ENCODE results near the gene MRPL18.
A peak's percentile ranks its signal among the peaks of the same experiment; 100 is the strongest.
"Not testable (repeated sequence)": the region's sequence is repeated elsewhere in the genome, so short reads cannot be mapped to it uniquely, and the experiment has no call there.

The MRPL18 gene

DNA sequence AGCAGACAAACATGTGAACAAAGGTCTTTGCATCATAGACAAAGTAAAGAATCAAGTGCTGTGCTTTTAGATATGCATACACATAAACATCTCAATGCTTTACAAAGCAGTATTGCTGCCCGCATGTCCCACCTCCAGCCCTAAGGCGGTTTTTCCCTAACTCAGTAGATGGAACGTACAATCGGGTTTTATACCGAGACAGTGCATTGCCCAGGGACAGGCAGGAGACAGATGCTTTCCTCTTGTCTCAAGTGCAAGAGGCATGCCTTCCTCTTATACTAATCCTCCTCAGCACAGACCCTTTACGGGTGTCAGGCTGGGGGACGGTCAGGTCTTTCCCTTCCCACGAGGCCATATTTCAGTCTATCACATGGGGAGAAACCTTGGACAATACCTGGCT lies 4.7 kb downstream of the MRPL18 start:
- H3K9me3 Mint-ChIP-seq, ATAC-seq, H3K27me3 Mint-ChIP-seq, H3K4me3 Mint-ChIP-seq, H3K27ac Mint-ChIP-seq: not testable (repeated sequence)
- H3K4me1 Mint-ChIP-seq, result peaks cover 42% of the 10 kb centered on the region
- peaks cover 54% of the 10 kb centered on the region for H3K36me3 Mint-ChIP-seq

DNA sequence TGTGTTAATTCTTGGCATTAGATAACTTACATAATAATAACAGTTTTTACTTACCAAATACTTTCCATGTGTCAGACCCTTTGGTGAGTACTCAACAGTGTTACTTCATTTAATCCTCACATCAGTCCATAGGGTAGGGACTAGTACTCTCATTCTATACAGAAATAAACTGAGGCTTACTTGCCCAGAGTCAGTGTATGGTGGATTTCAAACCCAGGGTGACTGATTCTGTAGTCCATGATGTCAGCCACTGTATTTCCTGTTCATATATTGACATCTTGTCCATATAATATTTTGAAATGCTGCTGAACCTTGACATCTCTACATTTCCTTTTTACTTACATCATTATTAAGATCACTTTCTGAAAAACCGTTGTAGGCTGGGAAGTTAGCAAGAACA lies 7.3 kb downstream of the MRPL18 start:
- Mint-ChIP-seq H3K27ac (no peak overlapping the region), H3K4me1 (peaks cover 25% of the 10 kb centered on the region)

DNA sequence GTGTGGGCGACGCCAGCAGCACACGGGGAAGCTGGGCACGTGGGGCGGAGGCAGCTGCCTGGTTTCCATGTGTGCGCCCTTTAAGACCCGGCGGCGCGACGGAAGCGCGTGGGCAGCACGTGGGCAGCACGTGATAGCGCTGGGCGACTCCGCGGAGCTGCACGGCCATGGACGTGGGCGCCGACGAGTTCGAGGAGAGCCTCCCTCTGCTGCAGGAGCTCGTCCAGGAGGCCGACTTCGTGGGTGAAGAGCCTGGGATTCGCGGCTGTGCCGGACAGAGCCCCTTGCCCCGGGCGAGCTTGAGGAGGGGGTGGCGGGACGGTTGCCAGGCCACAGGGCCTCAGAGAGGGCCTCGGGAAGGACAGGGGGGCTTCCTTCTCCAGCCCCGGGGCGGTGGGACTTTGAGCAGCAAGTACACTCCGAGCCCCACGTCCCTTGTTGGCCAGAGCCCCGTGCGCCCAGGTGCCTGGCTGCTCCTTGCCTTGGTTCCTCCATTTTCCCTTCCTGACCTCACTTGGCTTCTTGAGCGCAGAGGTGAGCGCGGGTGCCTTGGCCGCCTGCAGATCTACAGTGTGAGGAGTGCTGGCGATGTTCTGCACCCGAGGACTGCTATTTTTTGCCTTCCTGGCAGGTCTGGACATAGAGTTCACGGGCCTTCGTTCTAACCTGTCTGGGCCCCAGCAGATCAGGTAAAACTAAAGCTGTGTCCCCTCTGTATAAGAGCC lies 10.0 kb downstream of the MRPL18 start, which contains the start of gene PNLDC1:
Gene PNLDC1, plus strand, starts transcription at position 136 of the 725 bp plus-strand sequence. Its CDS starts 32 bp downstream, at position 168.
- no peak for ATAC-seq
- H3K4me3 Mint-ChIP-seq, result no peak within 1 kb of the TSS
- H3K36me3 Mint-ChIP-seq, result peaks cover 39% of the 10 kb centered on the region
- no peaks in the 10 kb centered on the region for H3K27me3 Mint-ChIP-seq
- H3K9me3 Mint-ChIP-seq, result no peaks in the 10 kb centered on the region
- peaks cover 15% of the 10 kb centered on the region for H3K4me1 Mint-ChIP-seq
- H3K27ac Mint-ChIP-seq, result no peak within 1 kb of the TSS

More for the DNA sequence above, 7.3 kb downstream of the MRPL18 start:
- no peak for ATAC-seq
- no peaks in the 10 kb centered on the region for H3K9me3 Mint-ChIP-seq
- H3K4me3 Mint-ChIP-seq, result no peak overlapping the region
- peaks cover 48% of the 10 kb centered on the region for H3K36me3 Mint-ChIP-seq
- H3K27me3 Mint-ChIP-seq, result no peaks in the 10 kb centered on the region

GRCh38 chr6:159801935-159802334 lies 11.7 kb downstream of the MRPL18 start:
- H3K27ac Mint-ChIP-seq, result no peak overlapping the region
- H3K4me3 Mint-ChIP-seq, result no peak overlapping the region
- H3K36me3 Mint-ChIP-seq, result peaks cover 29% of the 10 kb centered on the region
- H3K9me3 Mint-ChIP-seq, result no peaks in the 10 kb centered on the region
- ATAC-seq, result no peak
- H3K27me3 Mint-ChIP-seq, result no peaks in the 10 kb centered on the region
- H3K4me1 Mint-ChIP-seq, result peaks cover 7% of the 10 kb centered on the region

- Mint-ChIP-seq H3K27ac (no peak overlapping the region), H3K4me3 (no peak overlapping the region), H3K36me3 (peaks cover 13% of the 10 kb centered on the region), H3K9me3 (no peaks in the 10 kb centered on the region), H3K4me1 (no peaks in the 10 kb centered on the region), H3K27me3 (no peaks in the 10 kb centered on the region)
- no peak for ATAC-seq
These were observed 14.2 kb downstream of the MRPL18 start for GRCh38 chr6:159804504-159804903.

- Mint-ChIP-seq H3K4me1 (no peaks in the 10 kb centered on the region), H3K27ac (no peak overlapping the region), H3K4me3 (no peak overlapping the region), H3K9me3 (no peaks in the 10 kb centered on the region), H3K36me3 (peaks cover 2% of the 10 kb centered on the region), H3K27me3 (no peaks in the 10 kb centered on the region)
- no peak for ATAC-seq
These were observed 15.3 kb downstream of the MRPL18 start for GRCh38 chr6:159805440-159806020.

- Mint-ChIP-seq H3K4me3 (no peak overlapping the region), H3K4me1 (peaks cover 4% of the 10 kb centered on the region), H3K9me3 (no peaks in the 10 kb centered on the region), H3K27ac (no peak overlapping the region), H3K27me3 (no peaks in the 10 kb centered on the region), H3K36me3 (no peaks in the 10 kb centered on the region)
- no peak for ATAC-seq
These were observed 15.8 kb downstream of the MRPL18 start for GRCh38 chr6:159806021-159806458.

DNA sequence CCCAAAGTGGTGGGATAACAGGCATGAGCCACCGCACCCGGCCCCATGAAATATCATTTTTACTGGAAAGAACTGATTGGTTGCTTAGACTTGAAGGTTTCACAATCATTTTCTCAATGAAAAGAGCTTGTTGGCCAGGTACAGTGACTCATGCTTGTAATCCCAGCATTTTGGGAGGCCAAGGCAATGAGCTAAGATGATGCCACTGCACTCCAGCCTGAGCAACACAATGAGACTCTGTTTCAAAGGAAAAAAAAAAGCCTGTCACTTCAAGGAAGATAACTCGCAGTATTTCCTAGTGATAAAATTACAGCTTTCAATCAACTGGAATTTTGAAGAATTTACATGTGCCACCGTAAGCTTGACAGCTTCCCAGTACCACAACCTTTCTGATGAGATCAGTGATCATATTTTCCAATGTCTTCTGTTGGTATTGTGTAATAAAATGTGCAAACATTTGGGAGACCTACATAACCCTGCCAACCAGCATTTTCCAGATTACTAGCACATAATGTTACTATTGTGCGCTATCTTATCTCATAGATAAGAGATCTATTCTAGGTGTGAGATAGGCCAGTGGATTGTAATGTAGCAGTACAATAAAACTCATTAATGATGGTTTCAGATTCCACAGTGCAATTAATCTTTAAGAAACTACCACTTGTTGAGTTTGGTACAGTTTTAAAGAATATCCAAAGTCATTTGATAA lies 17.0 kb downstream of the MRPL18 start:
- no peak overlapping the region for H3K27ac Mint-ChIP-seq
- no peak overlapping the region for H3K4me3 Mint-ChIP-seq
- H3K9me3 Mint-ChIP-seq, result no peaks in the 10 kb centered on the region
- H3K36me3 Mint-ChIP-seq, result no peaks in the 10 kb centered on the region
- H3K4me1 Mint-ChIP-seq, result peaks cover 11% of the 10 kb centered on the region
- no peaks in the 10 kb centered on the region for H3K27me3 Mint-ChIP-seq
- ATAC-seq, result no peak

DNA sequence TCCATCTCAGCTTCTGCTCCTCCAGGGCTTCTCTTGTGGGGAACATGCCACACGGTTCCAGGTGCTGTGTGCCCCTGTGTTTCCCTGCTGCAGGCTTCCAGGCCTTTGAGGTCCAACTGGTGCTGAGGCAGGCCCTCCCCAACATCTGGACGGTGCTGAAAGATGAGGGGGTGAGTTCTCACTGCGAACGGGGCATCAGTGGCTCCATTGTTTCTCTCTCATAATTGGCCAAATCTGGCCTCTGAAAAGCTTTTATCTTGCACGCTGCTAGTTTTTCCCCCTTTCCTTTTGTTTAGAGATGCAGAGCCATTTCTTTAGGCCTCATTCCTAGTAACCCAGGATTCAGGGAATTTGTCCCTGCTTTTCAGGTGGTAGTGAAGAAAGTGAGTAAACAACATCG lies 18.4 kb downstream of the MRPL18 start:
- Mint-ChIP-seq H3K4me1 (peaks cover 13% of the 10 kb centered on the region), H3K27me3 (no peaks in the 10 kb centered on the region), H3K27ac (no peak overlapping the region), H3K9me3 (no peaks in the 10 kb centered on the region), H3K36me3 (peaks cover under 1% of the 10 kb centered on the region), H3K4me3 (no peak overlapping the region)
- no peak for ATAC-seq

GRCh38 chr6:159809149-159809548 lies 18.9 kb downstream of the MRPL18 start:
- Mint-ChIP-seq H3K27me3 (no peaks in the 10 kb centered on the region), H3K4me1 (peaks cover 13% of the 10 kb centered on the region), H3K4me3 (no peak overlapping the region), H3K27ac (no peak overlapping the region), H3K36me3 (peaks cover 6% of the 10 kb centered on the region), H3K9me3 (no peaks in the 10 kb centered on the region)
- no peak for ATAC-seq

GRCh38 chr6:159813781-159814180 lies 23.5 kb downstream of the MRPL18 start:
- H3K27me3 Mint-ChIP-seq, result no peaks in the 10 kb centered on the region
- no peak overlapping the region for H3K4me3 Mint-ChIP-seq
- no peak overlapping the region for H3K27ac Mint-ChIP-seq
- peaks cover 9% of the 10 kb centered on the region for H3K36me3 Mint-ChIP-seq
- no peaks in the 10 kb centered on the region for H3K9me3 Mint-ChIP-seq
- ATAC-seq, result no peak
- H3K4me1 Mint-ChIP-seq, result peaks cover 13% of the 10 kb centered on the region

DNA sequence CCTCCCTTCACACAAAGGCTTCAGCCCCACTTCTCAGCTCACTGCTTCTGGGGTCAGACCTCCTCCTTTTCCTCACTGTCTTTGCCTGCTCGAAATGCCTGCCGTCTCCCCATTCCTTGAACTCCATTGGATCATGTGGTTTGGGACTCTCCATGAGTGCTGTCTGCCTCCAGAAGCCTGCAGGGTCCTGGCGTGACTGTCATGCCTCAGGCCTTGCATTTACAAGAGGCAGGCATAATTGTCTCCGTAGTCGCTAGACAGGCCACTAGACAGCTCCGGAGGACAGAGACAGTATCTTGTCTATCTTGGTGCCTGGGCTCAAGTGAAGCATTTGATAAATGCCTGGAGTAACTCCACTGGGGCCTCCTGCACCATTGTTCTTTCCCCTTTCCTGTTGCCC lies 25.1 kb downstream of the MRPL18 start:
- Mint-ChIP-seq H3K27ac (no peak overlapping the region), H3K4me3 (no peak overlapping the region), H3K9me3 (no peaks in the 10 kb centered on the region), H3K4me1 (peaks cover 24% of the 10 kb centered on the region), H3K36me3 (peaks cover 17% of the 10 kb centered on the region), H3K27me3 (peaks cover 9% of the 10 kb centered on the region)
- ATAC-seq, result no peak

DNA sequence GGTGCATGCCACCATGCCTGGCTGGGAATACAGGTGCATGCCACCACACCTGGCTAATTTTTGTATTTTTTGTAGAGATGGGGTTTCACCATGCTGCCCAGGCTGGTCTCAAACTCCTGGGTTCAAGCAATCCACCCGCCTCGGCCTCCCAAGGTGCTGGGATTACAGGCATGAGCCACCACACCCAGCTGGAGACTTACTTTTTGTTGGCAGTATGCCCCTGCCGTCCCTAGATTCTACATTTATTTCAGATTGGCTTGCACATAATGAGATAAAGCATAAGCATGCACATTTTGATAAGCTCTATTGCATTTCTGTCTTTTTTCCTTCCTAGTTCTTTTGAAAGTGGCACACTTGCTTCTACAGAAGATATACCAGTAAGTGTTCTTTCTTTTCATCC lies 26.5 kb downstream of the MRPL18 start:
- Mint-ChIP-seq H3K4me1 (peaks cover 21% of the 10 kb centered on the region), H3K36me3 (peaks cover 17% of the 10 kb centered on the region)
- not testable (repeated sequence) for H3K27ac Mint-ChIP-seq, H3K27me3 Mint-ChIP-seq, H3K9me3 Mint-ChIP-seq, ATAC-seq, H3K4me3 Mint-ChIP-seq

DNA sequence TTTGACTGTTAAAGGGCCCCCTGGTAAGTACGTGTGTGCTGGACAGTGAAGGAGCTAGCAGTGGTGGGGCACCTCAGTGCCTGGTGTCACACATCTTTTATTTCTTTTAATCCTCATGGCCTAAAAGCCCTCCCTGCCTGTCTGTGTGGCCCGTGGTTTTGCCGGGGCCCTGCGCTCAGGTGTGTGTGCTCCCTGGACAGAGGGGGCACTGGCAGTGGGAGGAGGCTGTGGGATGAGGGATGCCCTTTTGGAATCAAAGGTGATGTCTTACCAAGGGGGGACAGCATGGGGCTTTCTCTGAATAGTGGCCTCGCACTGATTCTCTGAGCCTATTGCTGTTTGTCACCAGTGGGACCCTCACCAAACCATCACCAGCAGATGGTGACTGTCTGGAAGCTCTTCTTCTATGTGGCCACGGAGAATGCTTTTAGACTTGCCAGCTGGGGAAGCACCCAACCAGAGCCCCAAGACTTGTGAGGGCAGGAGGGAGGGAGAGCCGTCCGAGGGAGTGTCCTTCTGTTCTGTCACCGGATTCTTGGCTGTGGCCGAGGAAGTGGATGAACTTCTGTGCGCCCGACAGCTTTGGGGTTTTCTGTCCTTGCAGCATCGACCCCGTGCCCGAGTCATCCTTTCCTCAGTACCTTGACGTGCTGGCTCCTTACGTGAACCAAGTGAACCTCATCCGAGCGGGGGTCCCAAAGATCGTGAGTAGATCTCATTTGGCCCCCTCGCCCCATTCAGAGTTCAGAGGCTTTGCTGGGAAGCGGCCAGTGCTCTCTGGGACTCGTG lies 27.9 kb downstream of the MRPL18 start:
- no peak for ATAC-seq
- Mint-ChIP-seq H3K27me3 (peaks cover 22% of the 10 kb centered on the region), H3K27ac (no peak overlapping the region), H3K9me3 (no peaks in the 10 kb centered on the region), H3K36me3 (peaks cover 21% of the 10 kb centered on the region), H3K4me1 (peaks cover 15% of the 10 kb centered on the region), H3K4me3 (no peak overlapping the region)

GRCh38 chr6:159819098-159819497 lies 28.8 kb downstream of the MRPL18 start:
- Mint-ChIP-seq H3K36me3 (peaks cover 21% of the 10 kb centered on the region), H3K4me1 (peaks cover 15% of the 10 kb centered on the region), H3K27ac (peak overlapping the region; percentile 57), H3K27me3 (peaks cover 24% of the 10 kb centered on the region), H3K4me3 (no peak overlapping the region), H3K9me3 (no peaks in the 10 kb centered on the region)
- ATAC-seq, result no peak
